Measurements from ENCODE around the gene SDC3. TPM values are rescaled to one million over a fixed set of nuclear protein-coding genes. Genes with fewer than 3 reads are reported as not detected.
A peak's percentile ranks its signal among the peaks of the same experiment; 100 is the strongest.
"Not testable (repeated sequence)": the region's sequence is repeated elsewhere in the genome, so short reads cannot be mapped to it uniquely, and the experiment has no call there.

The SDC3 gene
- polyA plus RNA-seq, 1 donor, result 42.3 TPM

DNA sequence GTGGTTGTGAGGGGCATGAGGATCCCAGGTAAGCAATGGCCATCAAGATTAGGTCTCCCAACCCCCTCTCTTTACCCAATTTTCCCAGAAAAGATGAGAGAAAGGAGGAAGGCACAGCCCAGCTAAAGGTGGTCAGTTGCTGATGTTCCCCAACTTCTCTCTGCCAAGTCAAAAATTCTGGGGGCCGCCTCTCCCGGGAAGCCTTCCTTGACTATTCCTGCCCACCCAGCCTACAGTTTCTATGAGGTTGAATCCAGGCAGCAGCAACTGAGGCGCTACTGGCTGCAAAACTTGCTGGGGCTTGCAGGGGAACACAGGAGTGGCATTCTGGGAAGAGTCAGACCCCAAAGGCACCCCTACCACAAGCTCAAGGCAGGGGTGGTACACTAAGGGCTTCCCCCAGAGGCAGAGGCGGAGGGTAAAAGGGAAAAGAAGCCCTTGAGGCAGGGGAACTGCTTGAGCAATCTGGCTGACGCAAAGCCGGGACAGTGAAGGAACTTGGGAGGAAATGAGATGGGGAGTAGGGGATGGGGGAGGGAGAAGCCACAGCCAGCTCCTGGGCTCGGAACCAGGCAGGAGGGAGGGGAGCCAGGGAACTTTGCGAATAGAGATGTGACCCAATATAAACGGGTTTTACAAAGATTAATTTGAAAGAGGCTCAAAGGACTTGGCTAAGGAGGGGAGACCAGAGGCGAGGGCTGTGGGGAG lies 31.2 kb downstream of the SDC3 start:
- peak; percentile 62 for DNase-seq (ENCODE audit: low read depth)

DNA sequence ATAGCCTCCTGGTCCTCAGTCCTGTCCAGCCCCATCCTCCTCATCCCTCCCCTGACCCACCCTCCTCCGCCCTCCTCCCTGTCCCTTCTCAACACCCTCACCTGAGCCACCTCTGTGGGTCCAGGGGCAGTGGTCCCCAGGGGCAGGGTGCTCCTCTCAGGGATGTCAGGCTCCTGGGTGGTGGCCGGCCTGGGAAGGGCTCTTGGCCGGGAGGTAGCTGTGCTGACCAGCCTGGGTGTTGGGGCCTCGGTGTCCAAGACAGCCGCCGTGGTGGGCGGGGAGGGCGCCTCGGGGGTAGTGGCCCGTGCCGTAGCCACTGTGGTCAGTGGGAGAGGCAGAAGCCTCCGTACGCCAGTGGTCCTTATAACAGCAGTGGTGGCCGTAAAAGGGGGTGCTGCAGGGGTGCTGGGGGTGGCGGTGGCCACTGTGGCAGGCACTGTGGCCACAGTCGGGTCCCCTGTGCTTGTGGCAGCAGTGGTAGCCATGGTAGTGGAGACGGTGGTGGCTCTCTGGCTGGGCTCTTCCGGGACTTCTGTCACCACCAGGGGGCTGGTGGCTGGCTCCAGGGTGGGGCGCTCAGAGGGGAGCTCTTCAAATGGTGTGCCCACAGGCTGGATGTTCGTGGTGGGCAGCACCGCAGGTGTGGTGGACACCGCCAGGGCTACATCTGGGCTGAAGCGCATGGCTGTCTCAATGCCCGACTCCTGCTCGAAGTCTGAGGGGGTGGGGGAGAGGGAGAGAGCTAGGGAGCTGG lies 31.9 kb downstream of the SDC3 start:
- DNase-seq (ENCODE audit: low read depth), result no peak

DNA sequence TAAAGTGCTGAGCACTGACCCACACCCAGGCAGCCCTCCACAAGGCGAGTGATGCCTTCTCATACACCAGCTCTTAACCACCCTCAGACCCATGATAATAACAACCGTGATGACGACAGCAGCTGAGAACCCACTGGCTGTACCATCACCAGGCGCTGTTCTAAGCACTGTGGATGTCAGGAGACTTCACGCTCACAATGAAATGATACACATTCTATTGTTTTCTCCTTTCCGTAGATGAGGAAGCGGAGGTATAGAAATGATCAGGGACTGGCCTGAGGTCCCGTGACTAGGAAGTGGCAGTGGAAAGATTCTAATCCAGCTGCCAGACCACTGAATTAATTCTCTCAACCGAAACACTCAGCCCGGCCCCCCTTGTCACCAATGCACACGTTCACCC lies 32.6 kb downstream of the SDC3 start:
- DNase-seq (ENCODE audit: low read depth), result no peak

DNA sequence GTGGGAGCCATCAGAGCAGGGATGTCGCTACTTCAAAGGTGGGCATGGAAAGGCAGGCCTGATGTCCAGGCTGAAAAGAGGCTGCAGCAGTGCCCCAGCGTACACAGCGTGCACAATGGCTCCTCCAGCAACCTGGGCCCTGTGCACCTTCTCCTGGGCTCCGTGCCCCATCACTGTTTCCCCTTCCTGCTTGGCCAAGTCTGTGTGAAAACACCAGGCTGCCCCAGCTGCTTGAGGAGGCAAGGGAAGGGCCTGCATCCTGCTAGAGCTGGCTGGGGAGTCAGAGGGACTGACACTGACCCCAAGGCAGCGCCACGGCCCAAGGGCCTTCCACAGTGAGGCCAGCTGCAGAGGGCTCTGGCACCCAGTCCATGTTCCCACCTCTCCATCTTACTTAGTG lies 33.4 kb downstream of the SDC3 start:
- DNase-seq (ENCODE audit: low read depth), result no peak

DNA sequence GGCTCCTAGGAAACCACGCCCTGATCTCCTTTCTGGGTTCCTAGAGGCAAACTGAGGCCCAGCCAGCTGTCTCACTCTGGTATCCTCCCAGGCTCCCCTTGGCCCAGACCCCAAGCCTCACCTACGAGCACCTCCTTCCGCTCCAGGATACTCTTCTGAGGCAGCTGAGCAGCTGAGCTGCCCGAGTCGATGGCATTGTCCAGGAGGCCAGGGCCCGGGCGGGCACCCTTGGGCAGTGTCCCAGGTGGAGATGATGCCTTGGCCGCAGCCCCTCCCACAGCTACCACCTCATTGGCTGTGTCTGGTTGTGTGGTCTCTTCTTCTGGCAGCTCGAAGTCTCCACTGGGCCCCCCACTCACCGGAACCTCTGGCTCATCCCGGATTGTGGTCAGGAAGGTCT lies 34.4 kb downstream of the SDC3 start:
- no peak for DNase-seq (ENCODE audit: low read depth)

DNA sequence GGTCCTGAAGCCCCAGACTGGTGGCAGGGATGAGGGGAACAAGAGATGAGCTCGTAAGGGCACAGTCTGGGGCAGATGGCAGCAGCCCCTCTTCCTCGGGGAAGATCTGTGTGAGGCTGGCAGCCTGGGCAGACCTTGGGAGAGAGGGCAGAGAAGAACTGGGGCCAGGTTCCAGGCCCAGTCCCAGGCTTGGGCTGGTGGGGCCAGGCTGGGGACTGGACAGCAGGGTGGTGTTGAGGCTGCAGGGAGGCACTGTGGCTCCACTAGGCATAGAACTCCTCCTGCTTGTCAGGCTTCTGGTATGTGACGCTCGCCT lies 35.7 kb downstream of the SDC3 start:
- DNase-seq (ENCODE audit: low read depth), result no peak

DNA sequence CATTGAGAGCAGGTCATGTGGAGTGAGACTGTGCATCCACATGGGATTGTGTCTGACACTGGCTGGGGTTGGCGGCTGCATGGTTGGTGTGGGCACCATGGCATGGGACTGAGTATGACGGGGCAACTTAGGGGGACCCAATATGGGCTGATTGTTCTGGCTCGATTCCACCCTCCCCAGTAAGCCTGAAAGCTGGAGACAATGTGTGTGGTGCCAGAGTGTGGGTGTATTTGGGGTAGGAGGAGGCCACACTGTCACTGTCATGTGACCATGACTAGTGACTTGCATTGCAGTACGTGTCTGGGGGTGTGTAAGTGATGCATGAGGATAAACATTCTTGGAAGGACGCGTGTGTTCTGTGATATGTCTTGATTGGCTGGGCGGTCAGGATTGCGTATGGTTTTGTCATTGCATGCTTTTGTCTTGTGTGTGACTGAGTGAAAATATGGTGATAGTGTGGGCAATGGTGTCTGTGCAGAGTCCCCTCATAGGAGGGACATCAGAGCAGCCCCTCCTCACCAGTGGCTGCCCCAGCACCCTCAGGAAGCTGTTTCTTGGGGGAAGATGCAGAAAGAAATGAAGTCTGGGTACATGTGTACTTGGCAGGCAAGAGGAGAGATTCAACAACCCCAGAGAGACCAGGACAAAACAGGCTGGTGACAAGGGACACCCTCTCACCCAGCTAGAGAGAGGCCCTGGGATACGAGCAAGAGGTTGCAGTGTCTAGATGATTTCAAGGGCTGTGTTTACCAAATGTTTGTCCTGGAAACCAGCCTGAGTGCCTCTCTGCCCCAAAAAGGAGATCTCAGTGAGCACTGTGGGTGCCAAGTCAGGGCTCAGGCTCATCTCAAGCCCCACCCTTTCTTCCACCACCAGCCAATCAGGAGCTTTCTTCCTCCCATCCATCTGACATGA lies 36.3 kb downstream of the SDC3 start:
- DNase-seq (ENCODE audit: low read depth), result no peak

DNA sequence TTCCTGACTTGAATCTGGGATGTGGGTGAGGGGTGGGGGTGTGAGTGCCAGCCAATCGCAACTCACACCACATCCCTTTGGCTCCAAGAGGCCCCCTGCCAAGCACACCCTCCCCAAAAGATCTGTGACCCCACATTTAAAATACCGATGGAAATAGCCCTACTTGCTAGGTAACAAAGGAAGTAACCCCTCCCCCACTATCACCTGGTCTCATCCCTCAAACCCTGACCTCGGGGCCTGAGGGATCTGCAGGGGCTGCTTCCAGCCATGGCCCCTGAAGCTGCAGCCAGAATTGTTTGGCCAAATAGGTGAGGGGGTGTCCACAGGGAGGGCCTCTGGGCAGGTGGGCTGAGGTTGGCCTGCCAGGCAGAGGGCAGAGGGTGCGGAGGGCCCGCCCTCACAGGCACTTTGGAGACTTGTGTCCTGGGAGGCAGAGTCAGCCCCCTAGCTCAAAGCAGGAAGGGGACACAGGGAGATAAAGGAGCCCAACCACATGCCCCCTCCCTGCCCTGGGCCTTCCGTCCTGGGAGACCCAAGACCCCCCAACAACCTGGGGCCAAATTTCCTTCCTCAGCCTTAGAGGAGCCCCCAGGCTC lies 37.2 kb downstream of the SDC3 start:
- no peak for DNase-seq (ENCODE audit: low read depth)

DNA sequence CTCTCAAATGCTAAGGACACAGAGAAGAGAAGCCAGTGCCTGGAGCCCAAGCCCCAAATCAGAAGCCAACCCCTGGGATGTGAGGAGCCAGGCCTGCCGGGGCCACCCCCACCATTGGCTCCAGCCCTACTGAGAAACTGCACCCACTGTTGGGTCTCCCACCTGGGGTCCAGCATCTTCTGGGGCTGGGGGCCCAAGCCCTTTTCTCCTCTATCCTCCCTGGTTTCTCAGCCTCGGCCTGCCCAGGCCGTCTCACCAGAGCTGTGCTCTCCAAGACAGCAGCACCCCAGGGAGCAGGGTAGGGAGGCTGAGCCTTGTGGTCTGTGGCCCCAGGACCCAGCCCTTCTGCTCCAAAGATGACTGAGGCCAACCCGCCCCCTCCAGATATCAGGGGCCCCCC lies 37.9 kb downstream of the SDC3 start:
- DNase-seq (ENCODE audit: low read depth), result no peak

DNA sequence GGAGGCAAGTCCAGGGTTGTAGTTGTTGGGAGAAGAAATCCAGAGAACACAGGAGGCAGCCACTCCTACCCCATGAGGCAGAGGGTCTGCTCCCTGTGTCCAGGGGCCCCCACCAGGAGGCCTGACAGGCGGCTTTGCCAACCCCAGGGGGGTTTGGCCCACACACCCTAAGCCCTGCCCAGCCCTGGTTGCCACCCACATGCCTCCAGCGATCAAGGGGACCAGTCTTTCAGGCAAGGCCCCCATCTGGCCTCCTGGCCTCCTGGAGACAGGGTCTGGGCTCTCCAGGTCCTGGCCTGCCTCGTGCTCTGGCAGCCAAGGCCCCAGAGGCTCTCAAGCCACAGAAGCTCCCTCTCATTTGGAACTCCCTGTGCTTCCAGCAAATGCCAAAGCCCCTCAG lies 38.5 kb downstream of the SDC3 start:
- no peak for DNase-seq (ENCODE audit: low read depth)

DNA sequence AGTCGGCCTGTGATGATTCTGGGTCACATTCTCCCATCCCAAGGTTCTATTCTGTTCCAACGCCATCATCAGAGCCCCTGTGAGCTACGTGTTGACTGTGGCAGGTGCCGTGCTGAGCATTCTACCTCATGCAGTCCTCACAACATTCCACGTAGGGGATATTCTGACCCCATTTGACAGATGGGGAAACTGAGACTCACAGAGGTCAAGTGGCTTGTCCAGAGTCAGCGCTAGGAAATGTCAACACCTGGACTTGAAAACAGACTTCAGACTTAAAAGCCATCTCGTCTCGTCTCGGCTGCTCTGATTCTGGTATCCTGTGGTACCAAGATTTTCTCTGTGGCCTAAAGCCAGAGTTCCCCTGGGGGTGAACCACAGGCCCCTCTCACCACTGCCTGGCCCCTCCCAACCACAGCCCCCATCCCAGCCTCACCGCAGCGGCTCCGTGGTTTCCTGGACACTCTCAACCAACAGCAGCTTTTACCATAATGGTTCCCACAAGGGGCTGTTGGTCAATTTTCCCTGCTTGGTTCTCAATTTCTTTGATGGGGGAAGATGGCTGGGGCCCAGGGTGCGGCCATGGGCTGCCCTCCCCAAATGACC lies 39.6 kb downstream of the SDC3 start:
- DNase-seq (ENCODE audit: low read depth), result no peak

DNA sequence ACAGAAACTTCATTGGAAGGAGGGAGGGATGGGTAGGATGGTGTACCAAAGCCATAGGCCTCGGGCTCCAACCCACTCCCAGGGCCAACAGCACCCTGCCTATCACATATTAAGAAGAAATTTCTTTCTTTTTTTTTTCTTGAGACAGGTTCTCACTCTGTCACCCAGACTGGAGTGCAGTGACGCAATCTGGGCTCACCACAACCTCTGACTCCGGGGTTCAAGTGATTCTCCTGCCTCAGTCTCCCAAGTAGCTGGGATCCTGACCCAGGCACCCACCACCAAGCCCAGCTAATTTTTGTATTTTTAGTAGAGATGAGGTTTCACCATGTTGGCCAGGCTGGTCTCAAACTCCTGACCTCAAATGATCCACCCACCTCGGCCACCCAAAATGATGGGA lies 40.5 kb downstream of the SDC3 start:
- DNase-seq (ENCODE audit: low read depth), result not testable (repeated sequence)

DNA sequence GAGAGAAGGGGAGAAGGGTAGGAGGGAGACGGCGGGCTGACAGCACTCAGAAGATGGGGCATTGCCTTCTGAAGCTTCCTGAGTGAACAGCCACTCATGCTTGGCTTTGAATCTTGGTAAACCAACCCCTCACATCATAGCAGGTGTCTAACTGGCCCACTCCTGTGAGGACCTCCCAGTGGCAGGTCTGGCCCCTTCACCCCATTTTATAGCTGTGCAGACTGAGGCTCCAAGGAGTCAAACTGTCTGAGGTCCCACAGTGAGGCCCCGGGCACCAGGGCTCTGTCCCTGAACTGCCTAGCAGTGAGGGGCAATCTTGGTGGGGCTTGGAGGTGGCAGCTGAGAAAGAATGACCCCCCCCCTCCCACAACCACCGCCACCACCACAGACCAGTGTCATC lies 41.0 kb downstream of the SDC3 start:
- no peak for DNase-seq (ENCODE audit: low read depth)

DNA sequence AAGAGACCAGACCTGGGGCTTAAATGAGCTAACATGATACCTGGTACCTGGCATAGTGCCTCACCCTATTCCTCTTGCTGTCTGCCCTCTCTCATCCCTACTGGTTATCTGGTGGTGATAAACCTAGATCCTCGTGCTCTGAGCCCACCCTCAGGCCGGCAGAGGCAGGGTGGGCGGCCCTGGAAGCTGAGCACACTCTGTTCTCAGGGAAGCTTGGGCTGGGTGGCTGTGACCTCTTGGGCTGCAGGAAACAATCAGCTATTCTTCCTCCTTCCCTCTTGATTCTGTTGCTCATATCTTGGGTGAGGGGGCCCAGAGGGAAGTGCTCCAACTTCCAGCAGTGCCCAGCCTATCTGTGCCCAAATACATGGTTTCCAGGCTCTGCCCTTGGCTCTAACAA lies 42.0 kb downstream of the SDC3 start:
- no peak for DNase-seq (ENCODE audit: low read depth)

DNA sequence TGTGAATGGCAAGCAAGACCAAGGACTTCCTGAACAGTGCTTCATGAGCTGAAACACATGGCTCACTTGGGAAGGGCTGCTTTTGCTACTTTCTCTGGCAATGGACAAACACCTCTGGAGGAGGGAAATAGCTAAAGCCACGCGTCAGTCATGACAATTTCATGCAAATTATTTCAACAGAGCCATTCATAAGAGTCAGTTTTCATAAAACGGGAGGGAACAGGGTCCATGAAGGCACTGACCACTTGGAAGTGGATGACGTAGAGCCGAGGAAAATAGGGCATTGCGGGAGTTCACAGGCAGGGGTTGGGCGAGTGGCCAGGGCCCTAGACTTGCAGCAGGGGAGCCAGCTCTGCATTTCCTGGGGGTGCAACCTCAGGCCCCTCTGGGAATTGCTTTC lies 43.9 kb downstream of the SDC3 start:
- no peak for DNase-seq (ENCODE audit: low read depth)

DNA sequence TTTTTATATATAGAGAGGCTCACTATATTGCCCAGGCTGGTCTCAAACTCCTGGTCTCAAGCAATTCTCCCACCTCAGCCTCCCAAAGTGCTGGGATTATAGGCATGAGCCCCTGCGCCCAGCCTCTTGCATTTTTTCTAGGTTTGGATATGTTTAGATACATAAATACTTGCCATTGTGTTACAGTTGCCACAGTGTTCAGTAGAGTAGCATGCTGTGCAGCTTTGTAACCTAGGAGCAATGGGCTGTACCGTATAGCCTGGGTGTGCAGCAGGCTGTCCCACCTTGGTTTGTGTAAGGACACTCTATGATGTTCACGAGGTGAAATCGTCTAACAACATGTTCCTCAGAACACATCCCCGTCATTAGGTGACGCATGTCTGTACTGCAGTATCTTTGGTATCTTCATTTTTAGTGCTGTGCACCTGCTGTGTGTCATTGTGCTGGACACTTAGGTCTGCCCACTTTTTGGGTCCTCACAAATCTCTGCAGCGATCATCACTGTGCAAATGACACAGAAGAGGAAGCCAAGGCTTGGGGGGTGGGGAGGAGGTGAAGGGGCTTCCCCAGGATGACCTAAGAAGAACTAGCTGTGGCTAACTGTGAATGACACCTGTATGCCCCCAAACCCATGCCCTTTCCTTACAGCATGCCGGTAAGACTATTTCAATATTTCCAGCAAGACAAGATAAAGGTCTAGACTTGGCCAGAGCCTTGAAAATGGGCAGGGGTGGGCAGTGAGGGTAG lies 44.5 kb downstream of the SDC3 start:
- no peak for DNase-seq (ENCODE audit: low read depth)

DNA sequence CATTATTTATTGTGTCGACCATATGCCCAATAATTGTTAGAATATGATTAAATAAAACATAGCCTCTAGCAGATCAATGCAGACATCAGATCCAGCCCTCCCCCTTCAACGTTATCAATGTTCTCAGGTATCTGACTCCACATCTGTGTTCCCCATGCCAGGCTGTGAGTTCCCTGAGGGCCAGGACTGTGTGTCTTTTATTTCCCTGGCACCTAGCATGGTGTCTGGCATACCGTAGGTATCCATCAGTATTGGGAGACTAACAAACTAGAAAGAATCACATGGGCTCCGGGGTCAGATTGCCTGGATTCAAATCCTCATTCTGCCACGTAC lies 48.3 kb downstream of the SDC3 start:
- DNase-seq (ENCODE audit: low read depth), result no peak

DNA sequence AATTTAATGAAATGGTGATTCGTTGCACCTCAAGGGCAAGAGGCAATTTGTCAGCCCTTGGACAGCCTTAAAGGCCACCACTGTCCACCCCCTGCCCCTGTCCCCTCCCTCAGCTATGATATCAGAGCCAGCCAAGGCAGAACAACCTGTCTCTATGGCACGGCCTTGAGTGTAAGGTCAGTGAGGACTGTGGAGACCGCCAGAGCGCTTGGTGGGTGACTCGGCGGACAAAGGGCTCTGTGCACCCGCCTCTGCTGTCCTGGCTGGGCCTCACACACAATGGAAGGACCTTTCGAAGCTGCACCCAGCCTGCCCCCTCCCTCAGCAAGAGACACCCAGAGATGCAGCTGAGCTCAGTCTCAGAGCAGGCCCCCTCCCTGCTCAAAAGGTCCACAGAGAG lies 50.6 kb downstream of the SDC3 start:
- DNase-seq (ENCODE audit: low read depth), result no peak

DNA sequence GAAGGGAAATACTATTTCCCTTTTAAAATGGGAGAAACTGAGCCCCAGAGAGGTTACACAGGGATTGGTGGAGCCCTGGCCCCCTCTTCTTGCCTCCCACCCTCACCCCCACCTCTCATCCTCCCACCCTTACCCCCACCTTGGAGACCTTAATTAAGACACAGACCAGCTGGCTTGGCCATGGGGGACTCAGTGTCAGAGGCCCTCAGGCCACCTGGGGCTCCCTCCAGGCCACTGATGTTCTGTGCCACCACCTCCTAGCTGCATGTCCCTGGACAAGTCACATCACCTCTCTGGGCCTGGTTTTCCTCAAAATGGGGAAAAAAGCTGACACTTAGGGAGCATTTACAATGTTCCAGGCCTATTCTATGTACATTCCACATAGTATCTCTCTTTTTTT lies 51.5 kb downstream of the SDC3 start:
- no peak for DNase-seq (ENCODE audit: low read depth)

DNA sequence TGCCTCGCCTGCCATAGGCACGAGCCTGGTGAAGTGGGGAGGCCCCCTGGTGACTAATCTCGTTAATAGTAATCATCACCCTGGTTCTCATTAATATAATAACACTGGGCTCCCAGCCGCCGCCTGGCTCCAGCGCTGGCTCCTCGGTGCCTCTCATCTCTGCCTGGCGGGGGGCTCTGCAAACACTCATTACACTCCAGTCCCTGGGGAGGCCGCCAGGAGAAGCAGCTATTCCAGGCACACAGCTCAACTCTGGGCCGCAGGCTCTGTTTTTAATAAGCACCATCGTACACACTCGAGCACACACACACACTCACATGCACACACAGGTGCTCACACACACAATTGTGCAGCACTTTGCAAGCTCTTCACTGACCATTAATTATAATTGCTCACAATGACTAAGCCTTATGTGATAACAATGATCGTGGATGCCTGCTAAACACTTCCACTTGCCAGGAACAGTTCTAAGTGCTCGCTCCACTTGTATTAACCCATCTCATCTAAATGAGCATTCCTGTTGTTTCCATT lies 52.2 kb downstream of the SDC3 start:
- no peak for DNase-seq (ENCODE audit: low read depth)

DNA sequence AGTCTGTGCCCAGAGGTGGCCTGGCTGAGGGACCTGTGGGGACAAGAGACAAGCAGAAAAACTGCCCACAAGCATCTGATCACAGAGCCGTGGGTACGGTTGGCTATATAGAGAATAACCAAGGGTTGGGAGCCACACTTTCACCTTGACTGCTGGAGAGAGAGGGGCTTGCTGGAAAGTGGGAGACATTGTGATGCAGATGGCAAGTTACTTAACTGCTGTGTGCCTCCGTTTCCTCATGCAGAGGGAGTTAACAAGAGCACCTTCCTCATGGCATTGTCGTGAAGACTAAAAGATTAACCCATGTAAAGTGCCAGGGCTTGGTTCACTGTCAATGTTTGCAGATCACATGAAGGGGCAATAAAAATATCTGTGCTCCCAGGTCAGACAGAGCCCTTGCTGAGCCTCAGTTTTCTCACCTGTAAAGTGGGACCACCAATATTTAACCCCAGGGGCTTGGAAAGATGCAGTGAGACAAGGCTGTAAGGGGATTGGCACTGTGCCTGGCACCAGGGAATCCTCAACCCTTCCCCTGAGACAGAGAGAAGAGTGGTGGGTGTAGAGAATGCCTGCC lies 52.8 kb downstream of the SDC3 start:
- no peak for DNase-seq (ENCODE audit: low read depth)

Data from forelimb muscle (tissue), 1 donor.